SK-N-SH (cell line): Measurements from ENCODE around the gene PLK1. TPM values are rescaled to one million over a fixed set of nuclear protein-coding genes. Genes with fewer than 3 reads are reported as not detected.

Source experiments
- CTCF ChIA-PET: fragments of 300-600, 350-600 bp; formaldehyde crosslinking; extraction: SDS; loops from one replicate; lab custom pipeline; 2021; lab: Yijun Ruan, JAX
- POLR2A ChIA-PET: fragments of 350-600 bp; sonication (Branson Sonifier 250); formaldehyde crosslinking; extraction: SDS; loops from one replicate; lab custom pipeline; 2020; ENCODE audit warnings: antibody characterized with exemption, inconsistent platforms; lab: Yijun Ruan, JAX
- DNase-seq: peaks from one replicate; pipeline ENCODE4 v3.0.0; 2012
- H2AFZ ChIP-seq: fragments of 200-600 bp; sonication (generic); 2 replicates; pipeline ENCODE4 v1.8.1; 2016; ENCODE audit warnings: antibody characterized with exemption, mild to moderate bottlenecking, low read depth
- H3F3A ChIP-seq: fragments of 200-600 bp; sonication (generic); replicated peaks from 2 replicates; pipeline ENCODE3; 2016; ENCODE audit warnings: antibody characterized with exemption, mild to moderate bottlenecking; ENCODE audit not compliant: insufficient read depth
- H3K27ac ChIP-seq, 2 experiments: fragments of 200-500 bp in 1 of 2; fragments of 200-600 bp in 1 of 2; sonication (Bioruptor generic) in 1 of 2; sonication (generic), shearing (Covaris generic) in 1 of 2; 2 replicates each; pipeline versions ENCODE4 v1.5.1 to v1.6.1; 2014 to 2016; ENCODE audit warnings: low read depth in 2 of 2, inconsistent platforms in 1 of 2, low read length in 1 of 2, mild to moderate bottlenecking in 1 of 2, mixed read lengths in 1 of 2
- H3K27me3 ChIP-seq: fragments of 200-600 bp; sonication (generic), shearing (Covaris generic); 2 replicates; pipeline ENCODE4 v1.6.1; 2016; ENCODE audit warnings: mixed run types; ENCODE audit not compliant: insufficient read depth
- H3K36me3 ChIP-seq, 2 experiments: fragments of 200-500 bp in 1 of 2; fragments of 200-600 bp in 1 of 2; sonication (Bioruptor generic) in 1 of 2; sonication (generic) in 1 of 2; replicated peaks in 1 of 2; 2 replicates each; pipeline versions ENCODE3 to v1.5.1; 2014 to 2016; ENCODE audit warnings: low read length in 1 of 2, mild to moderate bottlenecking in 1 of 2; ENCODE audit not compliant: insufficient read depth in 2 of 2, control insufficient read depth in 1 of 2
- H3K4me1 ChIP-seq, 2 experiments: fragments of 200-500 bp in 1 of 2; fragments of 200-600 bp in 1 of 2; sonication (Bioruptor generic) in 1 of 2; sonication (generic), shearing (Covaris generic) in 1 of 2; 2 replicates each; pipeline versions ENCODE4 v1.5.1 to v1.6.1; 2014 to 2016; ENCODE audit warnings: low read depth in 1 of 2, low read length in 1 of 2, mixed run types in 1 of 2; ENCODE audit not compliant: insufficient read depth in 2 of 2, control insufficient read depth in 1 of 2
- H3K4me2 ChIP-seq: fragments of 200-600 bp; sonication (generic), shearing (Covaris generic); 2 replicates; pipeline ENCODE4 v1.6.1; 2017; ENCODE audit warnings: mixed run types
- H3K4me3 ChIP-seq, 2 experiments: fragments of 200-500 bp in 1 of 2; fragments of 200-600 bp in 1 of 2; sonication (Bioruptor generic) in 1 of 2; sonication (generic), shearing (Covaris generic) in 1 of 2; 2 replicates each; pipeline versions ENCODE4 v1.5.1 to v1.8.1; 2014 to 2016; ENCODE audit warnings: low read depth in 2 of 2, inconsistent platforms in 1 of 2, low read length in 1 of 2, mild to moderate bottlenecking in 1 of 2, mixed read lengths in 1 of 2, moderate library complexity in 1 of 2
- H3K79me2 ChIP-seq: fragments of 200-600 bp; sonication (generic); 2 replicates; pipeline ENCODE4 v1.8.1; 2017; ENCODE audit warnings: mild to moderate bottlenecking; ENCODE audit not compliant: insufficient read depth
- H3K9ac ChIP-seq: fragments of 200-600 bp; sonication (generic); 2 replicates; pipeline ENCODE4 v1.6.1; 2017; ENCODE audit warnings: mixed run types
- H3K9me2 ChIP-seq: fragments of 200-600 bp; sonication (generic); 2 replicates; pipeline ENCODE4 v1.6.1; 2017; ENCODE audit warnings: mixed run types
- H3K9me3 ChIP-seq: fragments of 200-600 bp; sonication (generic); 2 replicates; pipeline ENCODE4 v1.6.1; 2017; ENCODE audit warnings: mixed run types, mild to moderate bottlenecking, moderate library complexity
- H4K20me1 ChIP-seq: fragments of 200-600 bp; sonication (generic); 2 replicates; pipeline ENCODE4 v1.6.1; 2017; ENCODE audit warnings: mild to moderate bottlenecking, mixed run types; ENCODE audit not compliant: insufficient read depth
- ELF1 ChIP-seq: IDR thresholded peaks from 2 replicates; pipeline ENCODE4 v1.4.0; 2012
- IRF3 ChIP-seq: fragments of 150-350 bp; IDR thresholded peaks from 2 replicates; pipeline ENCODE4 v1.6.1; 2016; ENCODE audit warnings: mild to moderate bottlenecking, low read depth, low read length
- JUND ChIP-seq: IDR thresholded peaks from 2 replicates; pipeline ENCODE4 v1.4.0; 2012
- NRF1 ChIP-seq: IDR thresholded peaks from 2 replicates; pipeline ENCODE4 v1.6.1; 2012; ENCODE audit warnings: low read depth, mild to moderate bottlenecking, low read length
- RCOR1 ChIP-seq: fragments of 150-350 bp; IDR thresholded peaks from 2 replicates; pipeline ENCODE4 v1.6.1; 2017; ENCODE audit warnings: antibody characterized with exemption, low read length
- REST ChIP-seq: IDR thresholded peaks from 2 replicates; pipeline ENCODE4 v1.6.1; 2012; ENCODE audit warnings: mild to moderate bottlenecking, low read depth, low read length, moderate library complexity
- RFX5 ChIP-seq: IDR thresholded peaks from 2 replicates; pipeline ENCODE4 v1.6.1; 2012; ENCODE audit warnings: mild to moderate bottlenecking, improper control_type of control experiment, low read length
- SMC3 ChIP-seq: IDR thresholded peaks from 2 replicates; pipeline ENCODE4 v1.6.1; 2012; ENCODE audit warnings: low read depth, low read length, improper control_type of control experiment
- TAF1 ChIP-seq: IDR thresholded peaks from 2 replicates; pipeline ENCODE4 v1.6.1; 2012; ENCODE audit warnings: low read depth, mild to moderate bottlenecking, low read length, moderate library complexity, borderline replicate concordance
- TEAD4 ChIP-seq: IDR thresholded peaks from 2 replicates; pipeline ENCODE4 v1.4.0; 2012; ENCODE audit warnings: mild to moderate bottlenecking, borderline replicate concordance; ENCODE audit not compliant: insufficient read depth
- USF1 ChIP-seq: IDR thresholded peaks from 2 replicates; pipeline ENCODE4 v1.4.0; 2012; ENCODE audit warnings: low read depth, borderline replicate concordance
- YY1 ChIP-seq: IDR thresholded peaks from 2 replicates; pipeline ENCODE4 v1.4.0; 2012; ENCODE audit warnings: low read depth, mild to moderate bottlenecking
- WGBS: methylation state at CpG from one replicate; pipeline ENCODE4 v1.1.6; 2017; ENCODE audit warnings: low lambda C conversion rate; 5-methylcytosine and 5-hydroxymethylcytosine counted together
- polyA plus RNA-seq, 3 experiments: library from polyadenylated mRNA; depleted of rRNA; stranded (reverse); fragments of >200 nt; gene quantifications; 2 replicates each; pipeline ENCODE4 v1.2.3, GENCODE V29; 2012
- TF ChIP-seq, protein P1 (sequence below): IDR thresholded peaks from 2 replicates; pipeline ENCODE4 v1.4.0; 2012; ENCODE audit warnings: low read depth
- TF ChIP-seq, protein P2 (sequence below): IDR thresholded peaks from 2 replicates; pipeline ENCODE4 v1.4.0; 2012; ENCODE audit warnings: low read depth, borderline replicate concordance

The PLK1 gene
- polyA plus RNA-seq, 1 of the 3 experiments (the other 2 are of a cell fraction), result 68.7 TPM

DNA sequence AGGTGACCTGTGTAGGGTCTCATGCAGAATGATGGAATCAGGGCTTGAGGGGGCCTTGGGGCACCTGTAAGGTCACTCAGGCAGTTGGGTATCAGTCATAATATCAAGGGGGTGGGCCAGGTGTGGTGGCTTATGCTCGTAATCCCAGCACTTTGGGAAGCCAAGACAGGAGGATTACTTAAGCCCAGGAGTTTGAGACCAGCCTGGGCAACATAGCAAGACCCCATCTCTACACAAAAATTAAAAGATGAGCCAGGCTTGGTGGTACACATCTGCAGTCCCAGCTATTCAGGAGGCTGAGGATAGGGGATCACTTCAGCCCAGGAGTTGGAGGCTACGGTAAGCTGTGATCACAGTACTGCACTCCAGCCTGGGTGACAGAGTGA is 26.8 kb downstream of the PLK1 start (continued):
- TF ChIP-seq USF1, result no peak

DNA sequence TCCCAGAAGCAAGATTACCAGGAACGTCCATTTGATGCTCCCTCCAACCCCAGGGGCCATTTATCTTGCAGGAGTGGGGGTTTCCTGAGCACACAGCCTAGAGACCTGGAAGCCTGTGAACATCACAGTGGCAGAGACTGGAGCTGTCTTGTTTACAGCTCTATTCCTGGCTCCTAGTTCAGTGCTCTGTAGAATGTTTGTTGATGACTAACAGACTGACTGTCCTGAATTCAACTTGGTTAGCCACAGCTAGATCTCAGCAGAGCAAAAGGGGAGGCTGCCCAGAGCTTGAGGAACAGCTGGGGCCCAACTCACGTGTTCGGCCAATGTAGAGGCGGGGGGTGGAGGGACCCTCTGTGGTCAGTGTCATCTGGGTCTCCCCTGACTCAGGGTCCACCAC is 27.8 kb downstream of the PLK1 start:
- no peak for DNase-seq
- ChIA-PET CTCF (interaction anchor here (0.9 kb wide), 1 partner anchor 22 kb away, joined by 3 read pairs; no protein-coding TSS in a partner anchor), POLR2A (interaction anchor here (0.6 kb wide), 1 partner anchor 43 kb away, joined by 3 read pairs; no protein-coding TSS in a partner anchor)
- Histone ChIP-seq H2AFZ (no peak overlapping the region), H3K9me3 (no peaks in the 10 kb centered on the region), H3F3A (no peaks in the 10 kb centered on the region), H3K27me3 (no peaks in the 10 kb centered on the region; the same call in 1 of the 2 replicates), H3K36me3 (no peaks in the 10 kb centered on the region), H3K9me2 (no peaks in the 10 kb centered on the region), H3K9ac (no peak overlapping the region), H3K4me3 (no peak overlapping the region), H4K20me1 (no peaks in the 10 kb centered on the region), H3K4me2 (no peak overlapping the region), H3K79me2 (no peaks in the 10 kb centered on the region), H3K27ac (no peak overlapping the region), H3K4me1 (no peaks in the 10 kb centered on the region)
- TF ChIP-seq TEAD4, result no peak
- no peak for TF ChIP-seq RCOR1
- 57% methylated on average over 1 of the region's 4 CpGs for WGBS

DNA sequence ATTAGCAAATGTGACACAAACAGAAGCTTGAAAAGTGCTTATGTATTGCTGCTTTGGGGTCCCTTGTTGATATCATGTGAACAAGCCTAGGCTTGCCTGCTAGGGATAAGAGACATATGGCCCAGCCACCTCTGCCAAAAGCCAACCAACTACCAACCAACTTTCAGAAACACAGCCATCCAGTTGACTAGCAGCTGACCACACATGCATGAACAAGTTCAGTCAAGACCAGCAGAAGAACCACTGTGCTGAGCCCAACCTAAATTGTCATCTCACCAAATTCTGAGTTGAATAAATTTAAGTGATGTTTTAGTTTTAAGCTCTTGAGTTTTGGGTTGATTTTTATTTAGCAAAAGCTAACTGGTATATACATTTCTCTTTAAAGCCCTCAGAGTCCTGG is 30.8 kb downstream of the PLK1 start:
- H2AFZ ChIP-seq, result no peak overlapping the region
- no peak overlapping the region for H3K4me2 ChIP-seq
- H3K27ac ChIP-seq, result no peak overlapping the region
- no peaks in the 10 kb centered on the region; the same call in 1 of the 2 replicates for H3K27me3 ChIP-seq
- no peaks in the 10 kb centered on the region for H3K36me3 ChIP-seq
- no peak for DNase-seq
- H3K79me2 ChIP-seq, result no peaks in the 10 kb centered on the region
- H3K9me2 ChIP-seq, result no peaks in the 10 kb centered on the region
- H4K20me1 ChIP-seq, result no peaks in the 10 kb centered on the region
- no peaks in the 10 kb centered on the region for H3K4me1 ChIP-seq
- H3K4me3 ChIP-seq, result no peak overlapping the region
- no peaks in the 10 kb centered on the region for H3K9me3 ChIP-seq
- H3K9ac ChIP-seq, result no peak overlapping the region
- ChIA-PET POLR2A (no interaction called here), CTCF (interaction anchor here (0.7 kb wide), 1 partner anchor 25 kb away, joined by 3 read pairs; no protein-coding TSS in a partner anchor)
- no peaks in the 10 kb centered on the region for H3F3A ChIP-seq
- TF ChIP-seq RCOR1, result no peak
- TF ChIP-seq SMC3, result no peak
- no peak for TF ChIP-seq JUND
- TF ChIP-seq ELF1, result no peak
- no peak for TF ChIP-seq IRF3
- no peak for TF ChIP-seq NRF1
- no peak for TF ChIP-seq TAF1
- TF ChIP-seq, protein P1, sequence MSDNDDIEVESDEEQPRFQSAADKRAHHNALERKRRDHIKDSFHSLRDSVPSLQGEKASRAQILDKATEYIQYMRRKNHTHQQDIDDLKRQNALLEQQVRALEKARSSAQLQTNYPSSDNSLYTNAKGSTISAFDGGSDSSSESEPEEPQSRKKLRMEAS, result no peak
- no peak for TF ChIP-seq USF1
- TF ChIP-seq, protein P2, sequence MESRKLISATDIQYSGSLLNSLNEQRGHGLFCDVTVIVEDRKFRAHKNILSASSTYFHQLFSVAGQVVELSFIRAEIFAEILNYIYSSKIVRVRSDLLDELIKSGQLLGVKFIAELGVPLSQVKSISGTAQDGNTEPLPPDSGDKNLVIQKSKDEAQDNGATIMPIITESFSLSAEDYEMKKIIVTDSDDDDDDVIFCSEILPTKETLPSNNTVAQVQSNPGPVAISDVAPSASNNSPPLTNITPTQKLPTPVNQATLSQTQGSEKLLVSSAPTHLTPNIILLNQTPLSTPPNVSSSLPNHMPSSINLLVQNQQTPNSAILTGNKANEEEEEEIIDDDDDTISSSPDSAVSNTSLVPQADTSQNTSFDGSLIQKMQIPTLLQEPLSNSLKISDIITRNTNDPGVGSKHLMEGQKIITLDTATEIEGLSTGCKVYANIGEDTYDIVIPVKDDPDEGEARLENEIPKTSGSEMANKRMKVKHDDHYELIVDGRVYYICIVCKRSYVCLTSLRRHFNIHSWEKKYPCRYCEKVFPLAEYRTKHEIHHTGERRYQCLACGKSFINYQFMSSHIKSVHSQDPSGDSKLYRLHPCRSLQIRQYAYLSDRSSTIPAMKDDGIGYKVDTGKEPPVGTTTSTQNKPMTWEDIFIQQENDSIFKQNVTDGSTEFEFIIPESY, result no peak
- no peak for TF ChIP-seq REST
- TF ChIP-seq YY1, result no peak
- TF ChIP-seq TEAD4, result no peak
- no peak for TF ChIP-seq RFX5
